OCI-LY7 (cell line): ENCODE measurements around the gene BAHCC1. TPM values are rescaled to one million over a fixed set of nuclear protein-coding genes. Genes with fewer than 3 reads are reported as not detected.
A peak's percentile ranks its signal among the peaks of the same experiment; 100 is the strongest.

Experiments
- BruUV-seq: library from RNA; stranded (reverse); fragments of 400-500 nt; replicated peaks from 2 replicates; lab custom pipeline; 2021; lab: Mats Ljungman, UMichigan
- CTCF ChIA-PET: fragments of 300-600 bp; sonication (Branson Sonifier 250); formaldehyde crosslinking; loops from one replicate; lab custom pipeline; 2022; ENCODE audit warnings: antibody characterized with exemption; ENCODE audit not compliant: unreplicated experiment; lab: Charles Lee
- POLR2A ChIA-PET: fragments of 300-600 bp; sonication (Branson Sonifier 250); formaldehyde crosslinking; loops from one replicate; lab custom pipeline; 2022; ENCODE audit warnings: antibody characterized with exemption; lab: Charles Lee
- DNase-seq: peaks from one replicate; pipeline ENCODE4 v3.0.0-alpha.2; 2015; ENCODE audit warnings: low spot score
- H2AFZ ChIP-seq: fragments of 200-600 bp; sonication (generic), shearing (Covaris generic); 2 replicates; pipeline ENCODE4 v1.6.1; 2014; ENCODE audit warnings: mild to moderate bottlenecking, antibody characterized with exemption, low read length, moderate library complexity
- H3K27ac ChIP-seq: fragments of 200-600 bp; sonication (generic); 2 replicates; pipeline ENCODE4 v1.5.1; 2014; ENCODE audit warnings: mixed run types, low read depth, mild to moderate bottlenecking, moderate library complexity, low read length, inconsistent platforms; ENCODE audit not compliant: poor library complexity, severe bottlenecking
- H3K36me3 ChIP-seq: fragments of 200-600 bp; sonication (generic); 2 replicates; pipeline ENCODE4 v1.6.1; 2014; ENCODE audit warnings: mild to moderate bottlenecking, antibody characterized with exemption, low read length, moderate library complexity, mixed read lengths; ENCODE audit not compliant: insufficient read depth
- H3K4me1 ChIP-seq: fragments of 200-600 bp; sonication (generic); 2 replicates; pipeline ENCODE4 v1.5.1; 2014; ENCODE audit warnings: mild to moderate bottlenecking, low read length; ENCODE audit not compliant: insufficient read depth, poor library complexity, severe bottlenecking
- H3K4me2 ChIP-seq: fragments of 200-600 bp; sonication (generic); 2 replicates; pipeline ENCODE4 v1.6.1; 2014; ENCODE audit warnings: mild to moderate bottlenecking, low read length
- H3K4me3 ChIP-seq: fragments of 200-600 bp; sonication (generic); 2 replicates; pipeline ENCODE4 v1.5.1; 2014; ENCODE audit warnings: mild to moderate bottlenecking, low read depth, low read length; ENCODE audit not compliant: poor library complexity, severe bottlenecking
- H3K79me2 ChIP-seq: fragments of 200-600 bp; sonication (generic); 2 replicates; pipeline ENCODE4 v1.6.1; 2016; ENCODE audit warnings: low read depth, mild to moderate bottlenecking, low read length, moderate library complexity, mixed read lengths; ENCODE audit not compliant: insufficient read depth
- H3K9me2 ChIP-seq: fragments of 200-600 bp; sonication (generic); 2 replicates; pipeline ENCODE4 v1.6.1; 2016; ENCODE audit warnings: mild to moderate bottlenecking, low read length, mixed read lengths; ENCODE audit not compliant: insufficient read depth
- H3K9me3 ChIP-seq: fragments of 200-600 bp; sonication (generic); 2 replicates; pipeline ENCODE4 v1.6.1; 2014; ENCODE audit warnings: mild to moderate bottlenecking, mixed run types, low read length, mixed read lengths
- H4K20me1 ChIP-seq: fragments of 200-600 bp; sonication (generic); 2 replicates; pipeline ENCODE4 v1.6.1; 2014; ENCODE audit warnings: mild to moderate bottlenecking, antibody characterized with exemption, low read length, moderate library complexity, mixed read lengths; ENCODE audit not compliant: insufficient read depth
- CTCF ChIP-seq: fragments of 200-600 bp; sonication (generic); conservative IDR thresholded peaks from 2 replicates; pipeline ENCODE4 v1.5.1; 2014; ENCODE audit warnings: mild to moderate bottlenecking, antibody characterized with exemption, low read length, moderate library complexity, mixed read lengths
- EZH2phosphoT487 ChIP-seq: fragments of 200-600 bp; sonication (generic); IDR thresholded peaks from 2 replicates; pipeline ENCODE4 v1.6.1; 2018; ENCODE audit warnings: low read depth, borderline replicate concordance, mild to moderate bottlenecking, mixed run types, antibody characterized with exemption, low read length, moderate library complexity, mixed read lengths
- intact Hi-C: fragments of 100-400 bp; cut with micrococcal nuclease; formaldehyde crosslinking; loops from one replicate; pipeline ENCODE4 v1.10.0; 2022; ENCODE audit not compliant: unreplicated experiment
- total RNA-seq, 2 experiments: library from RNA; depleted of rRNA in 1 of 2; stranded (reverse); fragments of >200 nt in 1 of 2; shearing (Covaris generic) in 1 of 2; gene quantifications; 2 replicates each; pipeline ENCODE4 v1.2.3, GENCODE V29; 2014 to 2022

BAHCC1 gene
- total RNA-seq, 2 experiments from 2014 or later, result 5.2 to 5.5 TPM

GRCh38 chr17:81484195-81484979 is 89.1 kb downstream of the BAHCC1 start:
- Histone ChIP-seq H3K4me3 (peak overlapping the region; percentile 61), H3K27ac (no peak overlapping the region), H3K9me2 (no peaks in the 10 kb centered on the region), H3K4me1 (peaks cover 55% of the 10 kb centered on the region), H3K36me3 (no peaks in the 10 kb centered on the region), H3K79me2 (no peaks in the 10 kb centered on the region), H3K4me2 (peak overlapping the region; percentile 69), H4K20me1 (no peaks in the 10 kb centered on the region), H3K9me3 (no peaks in the 10 kb centered on the region), H2AFZ (peak overlapping the region; percentile 82)
- POLR2A ChIA-PET, result interaction anchor here (0.6 to 1.6 kb wide), 9 partner anchors 17 to 814 kb away, joined by 3 to 9 read pairs (median 3); partner anchors contain the start of genes BAHCC1, CEP131, NDUFAF8 and TEPSIN
- CTCF ChIA-PET, result interaction anchor here (0.6 to 1.4 kb wide), 8 partner anchors 41 to 231 kb away, joined by 3 to 8 read pairs (median 3); partner anchors contain the start of gene BAHCC1
- no TSS peak for BruUV-seq
- no peak for TF ChIP-seq EZH2phosphoT487
- TF ChIP-seq CTCF, result peak; percentile 99
- intact Hi-C loops, result loop anchor here (1.0 to 5.0 kb wide), 8 partner anchors 44 to 342 kb away; partner anchors contain the start of genes BAHCC1, FAAP100 and SLC38A10
- DNase-seq, result peak; percentile 98

GRCh38 chr17:81486199-81486810 is 91.0 kb downstream of the BAHCC1 start:
- Histone ChIP-seq H3K4me3 (no peak overlapping the region), H3K4me1 (peaks cover 63% of the 10 kb centered on the region), H3K36me3 (no peaks in the 10 kb centered on the region), H3K9me2 (no peaks in the 10 kb centered on the region), H3K79me2 (no peaks in the 10 kb centered on the region), H3K9me3 (no peaks in the 10 kb centered on the region), H3K4me2 (peak overlapping the region; percentile 18; the same call in 1 of the 2 replicates), H2AFZ (no peak overlapping the region), H3K27ac (no peak overlapping the region), H4K20me1 (no peaks in the 10 kb centered on the region)
- intact Hi-C loops, result no loop called here
- no peak for DNase-seq
- no peak for TF ChIP-seq EZH2phosphoT487
- TF ChIP-seq CTCF, result no peak
- POLR2A ChIA-PET, result no interaction called here
- no TSS peak for BruUV-seq
- CTCF ChIA-PET, result no interaction called here
